ENCODE measurements around the gene LRRC27.
A peak's percentile ranks its signal among the peaks of the same experiment; 100 is the strongest.
"Not testable (repeated sequence)": the region's sequence is repeated elsewhere in the genome, so short reads cannot be mapped to it uniquely, and the experiment has no call there.

LRRC27 gene

GRCh38 chr10:132376394-132376851, 44.4 kb downstream of the LRRC27 start:
- no peak for DNase-seq

GRCh38 chr10:132377326-132377725, 45.3 kb downstream of the LRRC27 start:
- no peak for DNase-seq

- not testable (repeated sequence) for DNase-seq
These were observed 47.0 kb downstream of the LRRC27 start for GRCh38 chr10:132379026-132379425.

- DNase-seq = not testable (repeated sequence)
These were observed 49.0 kb downstream of the LRRC27 start for GRCh38 chr10:132380986-132381385.

GRCh38 chr10:132381741-132382140, 49.7 kb downstream of the LRRC27 start:
- no peak for DNase-seq

GRCh38 chr10:132382231-132382922, 50.4 kb downstream of the LRRC27 start:
- DNase-seq = no peak

GRCh38 chr10:132383101-132383500, 51.1 kb downstream of the LRRC27 start:
- no peak for DNase-seq

- DNase-seq = no peak
These were observed 51.8 kb downstream of the LRRC27 start for GRCh38 chr10:132383751-132384196.

- DNase-seq = no peak
These were observed 52.8 kb downstream of the LRRC27 start for GRCh38 chr10:132384618-132385388.

- no peak for DNase-seq
These were observed 53.3 kb downstream of the LRRC27 start for GRCh38 chr10:132385389-132385667.

- no peak for DNase-seq
These were observed 53.9 kb downstream of the LRRC27 start for GRCh38 chr10:132385721-132386418.

GRCh38 chr10:132386419-132386831, 54.4 kb downstream of the LRRC27 start:
- no peak for DNase-seq

- not testable (repeated sequence) for DNase-seq
These were observed 54.9 kb downstream of the LRRC27 start for GRCh38 chr10:132386896-132387295.

- DNase-seq = peak; percentile 45 to 84 (median 76)
These were observed 55.8 kb downstream of the LRRC27 start for GRCh38 chr10:132387764-132388210.

GRCh38 chr10:132388891-132389432, 57.0 kb downstream of the LRRC27 start:
- DNase-seq = no peak

GRCh38 chr10:132389433-132390169, 57.6 kb downstream of the LRRC27 start:
- no peak for DNase-seq

- no peak for DNase-seq
These were observed 58.4 kb downstream of the LRRC27 start for GRCh38 chr10:132390170-132390920.

GRCh38 chr10:132390921-132391675, 59.1 kb downstream of the LRRC27 start:
- no peak for DNase-seq

GRCh38 chr10:132391676-132392020, 59.7 kb downstream of the LRRC27 start:
- DNase-seq = no peak

GRCh38 chr10:132392184-132392800, 60.3 kb downstream of the LRRC27 start:
- DNase-seq = no peak
